Upper lobe of left lung (tissue), 4 donors: ENCODE data around the gene TBC1D14.

Source experiments
- CTCF ChIP-seq, 6 experiments: fragments of 450-650 bp in 4 of 6; fragments of 200-600 bp in 2 of 6; sonication (generic) in 2 of 6; IDR thresholded peaks; one replicate each; pipeline ENCODE4 v1.5.1; 2016 to 2019; ENCODE audit warnings: antibody characterized with exemption in 6 of 6
- POLR2AphosphoS5 ChIP-seq, 2 donors: sonication (generic); formaldehyde crosslinking; IDR thresholded peaks; one replicate each; pipeline ENCODE4 v1.5.1; 2017; ENCODE audit warnings: antibody characterized with exemption in 2 of 2

- TF ChIP-seq CTCF (IDR thresholded peaks at IDR 0.05) (no peak), POLR2AphosphoS5 (IDR thresholded peaks at IDR 0.05) (no peak)
Measured at GRCh38 chr4:6868386-6868785, 41.2 kb upstream of the TBC1D14 start.
